ENCODE data around the gene HBD.
"Not testable (repeated sequence)": the region's sequence is repeated elsewhere in the genome, so short reads cannot be mapped to it uniquely, and the experiment has no call there.

HBD gene

GRCh38 chr11:5254023-5254422 lies 19.7 kb upstream of the HBD start:
- H3K4me1 ChIP-seq (ENCODE audit: control insufficient read depth, insufficient read depth, low read length, poor library complexity, severe bottlenecking); DNase-seq; H3K27me3 ChIP-seq (replicated peaks; ENCODE audit: control insufficient read depth, insufficient read depth, low read length, poor library complexity, severe bottlenecking); H3K36me3 ChIP-seq (ENCODE audit: control insufficient read depth, insufficient read depth, low read length); H3K4me3 ChIP-seq (ENCODE audit: insufficient read depth, low read depth, low read length, poor library complexity, severe bottlenecking); H3K27ac ChIP-seq (ENCODE audit: insufficient read depth, low read length, poor library complexity, severe bottlenecking); H3K9me3 ChIP-seq (ENCODE audit: control insufficient read depth, low read length): not testable (repeated sequence)

- H3K9me3 ChIP-seq (ENCODE audit: control insufficient read depth, low read length); H3K27me3 ChIP-seq (replicated peaks; ENCODE audit: control insufficient read depth, insufficient read depth, low read length, poor library complexity, severe bottlenecking); H3K4me3 ChIP-seq (ENCODE audit: insufficient read depth, low read depth, low read length, poor library complexity, severe bottlenecking); H3K27ac ChIP-seq (ENCODE audit: insufficient read depth, low read length, poor library complexity, severe bottlenecking); DNase-seq; H3K36me3 ChIP-seq (ENCODE audit: control insufficient read depth, insufficient read depth, low read length); H3K4me1 ChIP-seq (ENCODE audit: control insufficient read depth, insufficient read depth, low read length, poor library complexity, severe bottlenecking): not testable (repeated sequence)
These were observed 19.2 kb upstream of the HBD start for GRCh38 chr11:5253440-5253839.

- Histone ChIP-seq H3K27ac (ENCODE audit: insufficient read depth, low read length, poor library complexity, severe bottlenecking) (no peak overlapping the region), H3K36me3 (ENCODE audit: control insufficient read depth, insufficient read depth, low read length) (no peaks in the 10 kb centered on the region), H3K9me3 (ENCODE audit: control insufficient read depth, low read length) (no peaks in the 10 kb centered on the region), H3K27me3 (replicated peaks; ENCODE audit: control insufficient read depth, insufficient read depth, low read length, poor library complexity, severe bottlenecking) (no peaks in the 10 kb centered on the region), H3K4me1 (ENCODE audit: control insufficient read depth, insufficient read depth, low read length, poor library complexity, severe bottlenecking) (no peaks in the 10 kb centered on the region), H3K4me3 (ENCODE audit: insufficient read depth, low read depth, low read length, poor library complexity, severe bottlenecking) (no peak overlapping the region)
- no peak for DNase-seq
These were observed 18.6 kb upstream of the HBD start for GRCh38 chr11:5252919-5253265.

GRCh38 chr11:5252192-5252918 lies 18.1 kb upstream of the HBD start:
- Histone ChIP-seq H3K27me3 (replicated peaks; ENCODE audit: control insufficient read depth, insufficient read depth, low read length, poor library complexity, severe bottlenecking) (no peaks in the 10 kb centered on the region), H3K4me1 (ENCODE audit: control insufficient read depth, insufficient read depth, low read length, poor library complexity, severe bottlenecking) (no peaks in the 10 kb centered on the region), H3K36me3 (ENCODE audit: control insufficient read depth, insufficient read depth, low read length) (no peaks in the 10 kb centered on the region), H3K9me3 (ENCODE audit: control insufficient read depth, low read length) (no peaks in the 10 kb centered on the region), H3K27ac (ENCODE audit: insufficient read depth, low read length, poor library complexity, severe bottlenecking) (no peak overlapping the region), H3K4me3 (ENCODE audit: insufficient read depth, low read depth, low read length, poor library complexity, severe bottlenecking) (no peak overlapping the region)
- no peak for DNase-seq

GRCh38 chr11:5251746-5252145 lies 17.5 kb upstream of the HBD start:
- Histone ChIP-seq H3K36me3 (ENCODE audit: control insufficient read depth, insufficient read depth, low read length) (no peaks in the 10 kb centered on the region), H3K9me3 (ENCODE audit: control insufficient read depth, low read length) (no peaks in the 10 kb centered on the region), H3K4me3 (ENCODE audit: insufficient read depth, low read depth, low read length, poor library complexity, severe bottlenecking) (no peak overlapping the region), H3K27me3 (replicated peaks; ENCODE audit: control insufficient read depth, insufficient read depth, low read length, poor library complexity, severe bottlenecking) (no peaks in the 10 kb centered on the region), H3K4me1 (ENCODE audit: control insufficient read depth, insufficient read depth, low read length, poor library complexity, severe bottlenecking) (no peaks in the 10 kb centered on the region), H3K27ac (ENCODE audit: insufficient read depth, low read length, poor library complexity, severe bottlenecking) (no peak overlapping the region)
- DNase-seq = no peak

GRCh38 chr11:5250543-5251204 lies 16.4 kb upstream of the HBD start:
- H3K27ac ChIP-seq (ENCODE audit: insufficient read depth, low read length, poor library complexity, severe bottlenecking) = no peak overlapping the region
- DNase-seq = no peak
- no peak overlapping the region for H3K4me3 ChIP-seq (ENCODE audit: insufficient read depth, low read depth, low read length, poor library complexity, severe bottlenecking)
- H3K27me3 ChIP-seq (replicated peaks; ENCODE audit: control insufficient read depth, insufficient read depth, low read length, poor library complexity, severe bottlenecking) = no peaks in the 10 kb centered on the region
- H3K9me3 ChIP-seq (ENCODE audit: control insufficient read depth, low read length) = no peaks in the 10 kb centered on the region
- no peaks in the 10 kb centered on the region for H3K4me1 ChIP-seq (ENCODE audit: control insufficient read depth, insufficient read depth, low read length, poor library complexity, severe bottlenecking)
- no peaks in the 10 kb centered on the region for H3K36me3 ChIP-seq (ENCODE audit: control insufficient read depth, insufficient read depth, low read length)

GRCh38 chr11:5249807-5250396 lies 15.6 kb upstream of the HBD start, which contains the start of gene HBG1:
HBG1 (minus strand) TSS chr11:5249857; CDS start chr11:5249804, 53 bp downstream.
- H3K27ac ChIP-seq (ENCODE audit: insufficient read depth, low read length, poor library complexity, severe bottlenecking); DNase-seq; H3K9me3 ChIP-seq (ENCODE audit: control insufficient read depth, low read length); H3K4me1 ChIP-seq (ENCODE audit: control insufficient read depth, insufficient read depth, low read length, poor library complexity, severe bottlenecking); H3K27me3 ChIP-seq (replicated peaks; ENCODE audit: control insufficient read depth, insufficient read depth, low read length, poor library complexity, severe bottlenecking); H3K36me3 ChIP-seq (ENCODE audit: control insufficient read depth, insufficient read depth, low read length); H3K4me3 ChIP-seq (ENCODE audit: insufficient read depth, low read depth, low read length, poor library complexity, severe bottlenecking): not testable (repeated sequence)

GRCh38 chr11:5248498-5248897 lies 14.2 kb upstream of the HBD start:
- not testable (repeated sequence) for H3K27me3 ChIP-seq (replicated peaks; ENCODE audit: control insufficient read depth, insufficient read depth, low read length, poor library complexity, severe bottlenecking)

GRCh38 chr11:5247472-5248192 lies 13.3 kb upstream of the HBD start:
- Histone ChIP-seq H3K27ac (ENCODE audit: insufficient read depth, low read length, poor library complexity, severe bottlenecking) (no peak overlapping the region), H3K9me3 (ENCODE audit: control insufficient read depth, low read length) (no peaks in the 10 kb centered on the region), H3K4me1 (ENCODE audit: control insufficient read depth, insufficient read depth, low read length, poor library complexity, severe bottlenecking) (no peaks in the 10 kb centered on the region), H3K36me3 (ENCODE audit: control insufficient read depth, insufficient read depth, low read length) (no peaks in the 10 kb centered on the region), H3K27me3 (replicated peaks; ENCODE audit: control insufficient read depth, insufficient read depth, low read length, poor library complexity, severe bottlenecking) (no peaks in the 10 kb centered on the region), H3K4me3 (ENCODE audit: insufficient read depth, low read depth, low read length, poor library complexity, severe bottlenecking) (no peak overlapping the region)
- no peak for DNase-seq

More at GRCh38 chr11:5248498-5248897, 14.2 kb upstream of the HBD start:
- H3K4me3 ChIP-seq (ENCODE audit: insufficient read depth, low read depth, low read length, poor library complexity, severe bottlenecking); H3K9me3 ChIP-seq (ENCODE audit: control insufficient read depth, low read length); H3K4me1 ChIP-seq (ENCODE audit: control insufficient read depth, insufficient read depth, low read length, poor library complexity, severe bottlenecking); H3K27ac ChIP-seq (ENCODE audit: insufficient read depth, low read length, poor library complexity, severe bottlenecking); H3K36me3 ChIP-seq (ENCODE audit: control insufficient read depth, insufficient read depth, low read length); DNase-seq: not testable (repeated sequence)
